HCEC 1CT (cell line): Measurements from ENCODE around the gene CST4.
"Not testable (repeated sequence)": the region's sequence is repeated elsewhere in the genome, so short reads cannot be mapped to it uniquely, and the experiment has no call there.

Source experiments
- DNase-seq: peaks from one replicate; pipeline ENCODE4 v3.0.0-alpha.2; 2017

CST4 gene

GRCh38 chr20:23686046-23686750, 2.6 kb downstream of the CST4 start:
- DNase-seq = no peak

- DNase-seq = not testable (repeated sequence)
These were observed 3.3 kb downstream of the CST4 start for GRCh38 chr20:23685529-23685896.

GRCh38 chr20:23684261-23684660, 4.6 kb downstream of the CST4 start:
- DNase-seq = no peak

GRCh38 chr20:23683807-23684206, 5.0 kb downstream of the CST4 start:
- no peak for DNase-seq

GRCh38 chr20:23683281-23683680, 5.6 kb downstream of the CST4 start:
- no peak for DNase-seq

GRCh38 chr20:23680146-23680545, 8.7 kb downstream of the CST4 start:
- no peak for DNase-seq

- DNase-seq = no peak
These were observed 9.4 kb downstream of the CST4 start for GRCh38 chr20:23679133-23680092.

- no peak for DNase-seq
These were observed 15.6 kb downstream of the CST4 start for GRCh38 chr20:23673209-23673608.

- DNase-seq = no peak
These were observed 16.7 kb downstream of the CST4 start for GRCh38 chr20:23672158-23672557.

GRCh38 chr20:23671479-23671878, 17.4 kb downstream of the CST4 start:
- no peak for DNase-seq

- no peak for DNase-seq
These were observed 18.5 kb downstream of the CST4 start for GRCh38 chr20:23670361-23670760.

- no peak for DNase-seq
These were observed 19.0 kb downstream of the CST4 start for GRCh38 chr20:23669866-23670265.

GRCh38 chr20:23669327-23669726, 19.5 kb downstream of the CST4 start:
- no peak for DNase-seq

- peak; percentile 43 for DNase-seq
These were observed 20.3 kb downstream of the CST4 start for GRCh38 chr20:23668477-23668951.

- DNase-seq = no peak
These were observed 21.2 kb downstream of the CST4 start for GRCh38 chr20:23667666-23668065.

- DNase-seq = no peak
These were observed 22.1 kb downstream of the CST4 start for GRCh38 chr20:23666698-23667097.

- DNase-seq = peak; percentile 30
These were observed 22.6 kb downstream of the CST4 start for GRCh38 chr20:23666189-23666588.

GRCh38 chr20:23664954-23665353, 23.9 kb downstream of the CST4 start:
- no peak for DNase-seq

- not testable (repeated sequence) for DNase-seq
These were observed 24.8 kb downstream of the CST4 start for GRCh38 chr20:23664046-23664445.

GRCh38 chr20:23663180-23663579, 25.7 kb downstream of the CST4 start:
- DNase-seq = no peak

GRCh38 chr20:23662276-23662870, 26.5 kb downstream of the CST4 start:
- DNase-seq = no peak

- no peak for DNase-seq
These were observed 27.8 kb downstream of the CST4 start for GRCh38 chr20:23661002-23661429.
